Esophagus squamous epithelium (tissue), 4 donors: ENCODE results near the gene CXCL14.

Source experiments
- POLR2A ChIP-seq, 4 donors: fragments of 450-650 bp; IDR thresholded peaks; one replicate each; pipeline ENCODE4 v1.6.1; 2017; ENCODE audit warnings: antibody characterized with exemption in 4 of 4, mild to moderate bottlenecking in 4 of 4, moderate library complexity in 3 of 4
- TF ChIP-seq, protein P1 (sequence below), 6 experiments: fragments of 450-650 bp in 4 of 6; fragments of 200-600 bp in 2 of 6; sonication (generic) in 2 of 6; IDR thresholded peaks; one replicate each; pipeline ENCODE4 v1.5.1; 2016 to 2019; ENCODE audit warnings: antibody characterized with exemption in 6 of 6, mild to moderate bottlenecking in 4 of 6, moderate library complexity in 4 of 6

DNA sequence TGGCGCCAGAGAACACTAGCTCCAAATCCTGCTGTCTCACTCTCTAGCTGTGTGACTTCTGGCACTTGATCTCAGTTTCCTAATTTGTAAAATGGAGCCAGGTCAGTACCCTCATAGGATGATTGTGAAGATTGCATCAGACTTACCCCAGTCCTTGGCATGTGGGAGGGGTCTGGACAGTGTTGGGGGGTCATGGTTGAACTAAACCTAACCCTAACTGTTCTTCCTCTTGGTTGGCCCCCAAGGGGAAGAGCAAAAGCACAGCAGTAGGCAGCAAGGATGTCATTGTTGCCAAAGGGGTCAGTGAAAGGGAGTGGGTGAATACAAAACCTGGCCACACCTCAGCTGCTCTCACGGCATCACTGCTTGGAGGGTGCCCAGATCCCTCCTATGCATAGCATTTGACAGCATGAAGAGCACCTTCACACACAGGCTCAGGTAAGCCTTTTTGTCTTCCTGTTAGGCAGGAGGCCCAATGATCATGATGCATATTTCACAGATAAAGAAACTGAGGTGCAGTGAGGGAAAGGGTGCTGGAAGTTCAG is 15.7 kb upstream of the CXCL14 start:
- TF ChIP-seq, protein P1, sequence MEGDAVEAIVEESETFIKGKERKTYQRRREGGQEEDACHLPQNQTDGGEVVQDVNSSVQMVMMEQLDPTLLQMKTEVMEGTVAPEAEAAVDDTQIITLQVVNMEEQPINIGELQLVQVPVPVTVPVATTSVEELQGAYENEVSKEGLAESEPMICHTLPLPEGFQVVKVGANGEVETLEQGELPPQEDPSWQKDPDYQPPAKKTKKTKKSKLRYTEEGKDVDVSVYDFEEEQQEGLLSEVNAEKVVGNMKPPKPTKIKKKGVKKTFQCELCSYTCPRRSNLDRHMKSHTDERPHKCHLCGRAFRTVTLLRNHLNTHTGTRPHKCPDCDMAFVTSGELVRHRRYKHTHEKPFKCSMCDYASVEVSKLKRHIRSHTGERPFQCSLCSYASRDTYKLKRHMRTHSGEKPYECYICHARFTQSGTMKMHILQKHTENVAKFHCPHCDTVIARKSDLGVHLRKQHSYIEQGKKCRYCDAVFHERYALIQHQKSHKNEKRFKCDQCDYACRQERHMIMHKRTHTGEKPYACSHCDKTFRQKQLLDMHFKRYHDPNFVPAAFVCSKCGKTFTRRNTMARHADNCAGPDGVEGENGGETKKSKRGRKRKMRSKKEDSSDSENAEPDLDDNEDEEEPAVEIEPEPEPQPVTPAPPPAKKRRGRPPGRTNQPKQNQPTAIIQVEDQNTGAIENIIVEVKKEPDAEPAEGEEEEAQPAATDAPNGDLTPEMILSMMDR (IDR thresholded peaks at IDR 0.05) = no peak
- no peak for TF ChIP-seq POLR2A (IDR thresholded peaks at IDR 0.05)
